ENCODE data around the gene AHCTF1.
A peak's percentile ranks its signal among the peaks of the same experiment; 100 is the strongest.

Gene AHCTF1

DNA sequence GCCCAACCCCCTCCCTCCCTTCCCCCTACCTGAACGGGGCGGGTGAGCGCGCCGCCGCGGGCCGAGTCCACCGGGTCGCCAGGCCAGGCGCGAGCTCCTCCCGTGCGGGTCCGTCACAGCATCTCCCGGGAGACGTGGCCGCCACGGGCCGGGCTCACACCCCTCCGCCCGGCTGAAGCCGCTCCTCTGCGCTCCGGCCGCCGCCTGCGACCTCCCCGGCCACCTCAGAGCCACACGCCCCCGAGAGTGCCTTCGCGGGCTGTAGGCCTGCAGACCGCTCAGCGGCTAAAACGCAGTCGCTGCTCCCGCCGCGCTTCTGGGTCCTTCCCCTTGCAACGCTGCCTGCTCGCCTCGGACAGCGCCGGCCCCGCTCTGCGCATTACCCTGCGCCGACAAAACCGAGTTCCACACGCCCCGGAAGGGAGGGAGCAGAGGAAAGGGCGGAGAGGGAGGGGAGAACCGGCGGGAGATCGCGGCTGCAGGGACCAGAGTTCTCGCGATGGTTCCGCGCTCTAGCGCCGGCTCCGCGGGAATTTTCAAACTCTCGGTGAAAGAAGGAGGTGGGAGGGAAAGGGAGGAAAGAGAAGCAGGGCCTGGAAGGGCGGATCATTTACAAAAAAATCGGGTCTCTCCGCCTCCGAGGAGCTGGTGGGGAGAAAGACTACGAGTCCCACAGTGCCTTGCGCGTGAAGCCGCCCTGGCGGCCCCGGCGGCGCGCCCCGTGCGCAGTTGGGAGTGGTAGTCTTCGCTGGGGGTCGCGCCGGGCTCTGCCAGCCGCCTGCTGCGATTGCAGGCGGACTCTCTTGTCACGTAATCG, at the start of gene AHCTF1:
TSS of gene AHCTF1 (minus strand) at position 400 of the 817 bp plus-strand sequence. CDS start 13,578 bp downstream, outside the sequence.
- DNase-seq: peak; percentile 99

GRCh38 chr1:246978785-246979184, 47.0 kb upstream of the AHCTF1 start:
- no peak for DNase-seq
- in situ Hi-C loops (cut with MboI; ENCODE audit: low pct_unique_long_range_greater_than_20kb, low sequenced_read_pairs): no loop called here

More for the DNA sequence above, at the start of gene AHCTF1:
- in situ Hi-C loops (cut with MboI; ENCODE audit: low pct_unique_long_range_greater_than_20kb, low sequenced_read_pairs): no loop called here

- no peak for DNase-seq
- in situ Hi-C loops (cut with MboI; ENCODE audit: low pct_unique_long_range_greater_than_20kb, low sequenced_read_pairs): no loop called here
Measured at GRCh38 chr1:246978281-246978680, 46.5 kb upstream of the AHCTF1 start.

DNA sequence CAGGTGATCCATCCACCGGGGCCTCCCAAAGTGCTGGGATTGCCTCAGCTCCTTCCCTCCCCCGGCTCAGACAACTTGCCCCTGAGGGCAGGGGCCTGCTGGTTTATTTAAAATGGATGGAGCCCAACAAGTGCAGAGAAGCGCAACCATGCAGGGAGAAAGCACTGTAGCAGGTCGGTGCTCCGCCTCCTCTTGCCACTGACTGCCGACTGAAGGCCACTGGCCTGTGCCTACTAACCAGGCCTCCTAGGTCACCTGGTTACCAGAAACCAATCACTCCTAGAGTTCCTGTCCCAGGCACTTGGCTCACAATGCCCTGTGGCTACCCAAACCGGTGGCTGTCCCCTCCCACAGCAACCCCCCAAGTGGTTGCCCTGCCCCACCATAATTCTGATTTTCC, 40.2 kb upstream of the AHCTF1 start:
- in situ Hi-C loops (cut with MboI; ENCODE audit: low pct_unique_long_range_greater_than_20kb, low sequenced_read_pairs): no loop called here
- DNase-seq: no peak

DNA sequence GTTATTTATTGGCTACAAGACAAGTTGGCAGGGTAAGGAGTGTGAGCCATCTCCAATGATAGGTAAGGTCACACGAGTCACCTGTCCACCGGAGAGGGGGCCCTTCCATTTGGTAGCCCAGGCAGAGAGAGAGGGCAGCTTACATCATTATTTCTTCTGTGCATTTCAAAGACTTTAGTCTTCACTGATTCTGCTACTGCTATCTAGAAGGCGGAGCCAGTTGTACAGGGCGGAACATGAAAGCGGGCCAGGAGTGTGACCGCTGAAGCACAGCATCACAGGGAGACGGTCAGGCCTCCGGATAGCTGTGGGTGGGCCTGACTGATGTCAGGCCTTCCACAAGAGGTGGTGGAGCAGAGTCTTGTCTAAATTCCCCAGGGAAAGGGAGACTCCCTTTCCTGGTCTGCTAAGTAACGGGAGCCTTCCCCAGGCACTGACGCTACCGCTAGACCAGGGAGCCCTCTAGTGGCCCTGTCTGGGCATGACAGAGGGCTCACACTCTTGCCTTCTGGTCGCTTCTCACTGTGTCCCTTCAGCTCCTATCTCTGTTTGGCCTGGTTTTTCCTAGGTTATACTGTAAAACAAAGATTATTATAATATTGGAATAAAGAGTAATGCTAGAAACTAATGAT, 39.5 kb upstream of the AHCTF1 start:
- DNase-seq: peak; percentile 28
- in situ Hi-C loops (cut with MboI; ENCODE audit: low pct_unique_long_range_greater_than_20kb, low sequenced_read_pairs): no loop called here

- in situ Hi-C loops (cut with MboI; ENCODE audit: low pct_unique_long_range_greater_than_20kb, low sequenced_read_pairs): no loop called here
- DNase-seq: peak; percentile 57
Measured at GRCh38 chr1:246969621-246970020, 37.9 kb upstream of the AHCTF1 start.

DNA sequence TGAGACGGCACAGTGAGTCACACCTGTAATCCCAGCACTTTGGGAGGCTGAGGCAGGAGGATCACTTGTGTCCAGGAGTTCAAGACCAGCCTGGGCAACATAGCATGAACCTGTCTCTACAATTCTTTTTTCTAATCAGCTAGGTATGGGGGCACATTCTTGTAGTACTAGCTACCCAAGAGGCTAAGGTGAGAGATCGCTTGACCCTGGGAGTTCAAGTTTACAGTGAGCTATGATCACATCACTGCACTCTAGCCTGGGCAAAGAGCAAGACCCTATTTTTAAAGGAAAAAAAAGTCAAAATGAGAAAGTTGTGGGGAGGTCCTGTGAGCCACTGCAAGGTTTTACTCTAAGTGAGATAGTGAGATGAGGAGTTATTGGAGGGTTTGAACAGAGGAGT, 34.8 kb upstream of the AHCTF1 start:
- in situ Hi-C loops (cut with MboI; ENCODE audit: low pct_unique_long_range_greater_than_20kb, low sequenced_read_pairs): no loop called here
- DNase-seq: no peak

DNA sequence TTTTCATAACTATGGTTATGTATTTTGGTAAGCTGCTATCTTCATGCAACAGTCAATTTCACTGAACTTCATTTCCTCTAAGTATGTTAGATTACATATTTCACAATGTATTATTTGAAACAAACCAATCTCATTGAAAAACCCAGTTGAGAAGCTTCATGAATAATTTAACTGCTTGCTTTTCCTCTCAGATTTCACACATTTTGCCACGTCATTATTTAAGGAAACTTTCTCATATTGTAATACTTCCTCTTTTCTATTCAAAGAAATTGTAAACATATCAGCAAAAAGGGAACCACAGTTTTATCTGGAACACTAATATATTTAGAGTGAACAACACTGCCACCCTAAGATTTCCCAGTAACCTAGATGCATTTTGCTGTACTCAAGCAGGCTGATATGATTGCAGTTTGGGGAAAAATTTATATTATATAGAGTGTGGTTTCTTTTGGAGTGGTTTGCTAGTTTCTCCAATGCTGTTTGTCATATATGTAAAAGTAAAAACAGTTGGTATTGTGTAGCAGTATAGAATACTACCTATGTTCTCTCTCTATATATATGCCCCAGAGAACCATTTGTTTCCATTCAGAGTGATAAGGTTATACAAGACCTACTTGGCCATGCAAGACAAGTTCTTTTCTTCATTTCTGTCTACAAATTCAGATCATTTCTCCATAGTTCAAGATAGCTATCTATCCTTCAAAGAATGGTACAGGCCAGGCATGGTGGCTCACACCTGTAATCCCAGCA, 28.4 kb upstream of the AHCTF1 start:
- in situ Hi-C loops (cut with MboI; ENCODE audit: low pct_unique_long_range_greater_than_20kb, low sequenced_read_pairs): no loop called here
- DNase-seq: peak; percentile 85

- in situ Hi-C loops (cut with MboI; ENCODE audit: low pct_unique_long_range_greater_than_20kb, low sequenced_read_pairs): no loop called here
Measured at GRCh38 chr1:246954126-246954525, 22.4 kb upstream of the AHCTF1 start.

GRCh38 chr1:246951413-246951812, 19.7 kb upstream of the AHCTF1 start:
- in situ Hi-C loops (cut with MboI; ENCODE audit: low pct_unique_long_range_greater_than_20kb, low sequenced_read_pairs): no loop called here
- DNase-seq: no peak

More at GRCh38 chr1:246954126-246954525, 22.4 kb upstream of the AHCTF1 start:
- no peak for DNase-seq

- in situ Hi-C loops (cut with MboI; ENCODE audit: low pct_unique_long_range_greater_than_20kb, low sequenced_read_pairs): no loop called here
- no peak for DNase-seq
Measured at GRCh38 chr1:246949956-246950355, 18.2 kb upstream of the AHCTF1 start.

DNA sequence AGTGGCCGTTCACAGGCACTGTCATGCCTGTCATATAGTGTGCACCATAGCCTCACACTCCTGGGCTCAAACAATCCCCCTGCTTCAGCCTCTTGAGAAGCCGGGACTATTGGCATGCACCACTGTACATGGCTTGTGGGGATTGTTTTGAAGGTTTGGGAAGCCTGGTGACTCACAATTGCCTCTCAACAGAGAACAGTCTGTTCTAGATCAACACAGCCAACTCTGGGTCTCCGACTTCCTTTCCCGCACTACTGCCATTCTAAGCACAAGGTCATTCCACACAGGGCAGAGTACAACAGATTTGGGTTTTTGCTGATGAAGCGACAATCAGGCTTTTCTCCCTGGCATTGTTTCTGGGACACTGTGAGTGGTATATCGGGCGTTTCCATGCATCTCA, 15.5 kb upstream of the AHCTF1 start:
- no peak for DNase-seq
- in situ Hi-C loops (cut with MboI; ENCODE audit: low pct_unique_long_range_greater_than_20kb, low sequenced_read_pairs): no loop called here

DNA sequence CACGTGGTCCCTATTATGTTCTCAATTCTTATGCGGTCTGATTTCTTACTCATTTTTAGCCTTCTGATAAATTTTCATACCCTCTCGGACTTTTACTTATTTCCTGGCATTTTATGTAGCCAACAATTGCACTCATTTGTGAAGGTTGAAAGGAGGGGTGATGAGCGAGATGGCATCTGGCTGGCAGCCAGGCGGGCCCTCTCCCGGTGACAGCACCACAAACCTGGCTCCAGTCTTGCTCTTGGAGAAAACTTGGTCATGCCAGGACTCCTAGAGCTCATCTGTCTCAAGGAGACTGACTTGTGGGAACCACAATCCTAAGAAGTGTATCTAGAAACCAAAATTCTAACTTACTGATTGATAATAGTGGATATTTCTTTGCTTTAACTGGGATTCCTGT, 14.6 kb upstream of the AHCTF1 start:
- in situ Hi-C loops (cut with MboI; ENCODE audit: low pct_unique_long_range_greater_than_20kb, low sequenced_read_pairs): no loop called here
- no peak for DNase-seq

DNA sequence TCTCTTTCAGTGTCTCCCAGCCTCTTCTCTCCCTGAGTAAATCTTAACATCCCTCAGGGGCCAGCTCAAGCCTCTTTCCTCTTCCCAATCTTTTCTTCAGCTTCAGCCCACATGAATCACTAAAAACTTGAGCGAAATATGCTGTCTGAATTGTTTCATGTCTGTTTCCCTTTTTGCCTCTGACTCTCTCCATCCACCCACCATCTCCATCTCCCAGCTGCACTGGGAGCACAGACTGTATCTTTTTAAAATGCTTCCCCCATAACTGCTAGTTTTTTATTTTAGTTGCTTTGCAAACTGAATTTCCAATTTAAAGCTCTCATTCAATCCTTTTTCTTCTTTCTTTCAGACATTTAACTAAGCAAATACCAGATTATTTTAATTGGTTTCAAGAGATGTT, 3.0 kb upstream of the AHCTF1 start:
- in situ Hi-C loops (cut with MboI; ENCODE audit: low pct_unique_long_range_greater_than_20kb, low sequenced_read_pairs): no loop called here
- DNase-seq: no peak

- in situ Hi-C loops (cut with MboI; ENCODE audit: low pct_unique_long_range_greater_than_20kb, low sequenced_read_pairs): no loop called here
- no peak for DNase-seq
Measured at GRCh38 chr1:246933893-246934292, 2.1 kb upstream of the AHCTF1 start.

DNA sequence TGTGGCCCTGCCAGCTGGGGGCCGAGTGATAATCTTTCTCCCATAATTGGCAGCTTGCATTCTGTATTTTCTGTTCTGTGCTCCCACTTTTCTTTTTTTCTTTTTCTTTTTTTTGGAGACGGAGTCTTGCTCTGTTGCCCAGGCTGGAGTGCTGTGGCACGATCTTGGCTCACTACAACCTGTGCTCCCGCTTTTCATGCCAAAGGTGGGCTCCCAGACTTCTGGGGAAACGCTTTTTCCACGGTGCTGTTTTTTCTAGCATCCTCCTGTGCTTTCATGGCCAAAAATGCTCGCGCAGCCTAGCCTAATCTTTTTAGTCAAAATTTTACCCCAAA, 585 bp upstream of the AHCTF1 start:
- no peak for DNase-seq
- in situ Hi-C loops (cut with MboI; ENCODE audit: low pct_unique_long_range_greater_than_20kb, low sequenced_read_pairs): no loop called here

- DNase-seq: peak; percentile 68
- in situ Hi-C loops (cut with MboI; ENCODE audit: low pct_unique_long_range_greater_than_20kb, low sequenced_read_pairs): no loop called here
Measured at GRCh38 chr1:246930830-246931548, 759 bp downstream of the AHCTF1 start.

- no peak for DNase-seq
- in situ Hi-C loops (cut with MboI; ENCODE audit: low pct_unique_long_range_greater_than_20kb, low sequenced_read_pairs): no loop called here
Measured at GRCh38 chr1:246925997-246926626, 5.6 kb downstream of the AHCTF1 start.

DNA sequence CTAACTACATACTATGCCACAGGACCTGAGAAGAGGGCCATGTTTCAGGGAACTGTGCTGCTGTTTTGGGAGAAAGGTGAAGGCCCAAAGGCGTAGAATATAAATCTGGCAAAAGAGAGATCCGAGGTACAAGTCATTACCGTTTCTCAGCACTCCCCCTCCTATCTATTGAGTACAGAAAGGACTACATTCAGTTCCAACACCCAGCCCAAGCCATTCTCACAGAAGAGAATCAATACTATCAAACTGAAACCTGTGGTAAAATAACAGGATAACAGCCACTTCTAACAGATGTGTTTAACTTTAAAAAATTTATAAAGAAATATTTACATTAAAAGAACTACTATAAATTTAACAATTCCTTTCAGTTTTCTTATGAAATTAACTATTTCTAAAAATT, 7.8 kb downstream of the AHCTF1 start:
- DNase-seq: no peak
- in situ Hi-C loops (cut with MboI; ENCODE audit: low pct_unique_long_range_greater_than_20kb, low sequenced_read_pairs): no loop called here
